HEK293T (cell line): ENCODE measurements around the gene SDHA.

Experiments
- CTCF ChIA-PET: fragments of 350-600 bp; formaldehyde crosslinking; extraction: SDS; loops from one replicate; lab custom pipeline; 2021; ENCODE audit warnings: antibody characterized with exemption, inconsistent platforms; lab: Yijun Ruan, JAX
- POLR2A ChIA-PET: fragments of 350-600 bp; formaldehyde crosslinking; extraction: SDS; loops from one replicate; lab custom pipeline; 2020; ENCODE audit warnings: antibody characterized with exemption, inconsistent platforms; lab: Yijun Ruan, JAX
- DNase-seq: peaks from one replicate; pipeline ENCODE4 v3.0.0; 2012; ENCODE audit warnings: mixed read lengths; ENCODE audit errors: extremely low spot score
- ARNT ChIP-seq: fragments of 450-650 bp; IDR thresholded peaks from 2 replicates; pipeline ENCODE4 v1.6.1; 2017; ENCODE audit warnings: mild to moderate bottlenecking
- BHLHE40 ChIP-seq: fragments of 450-650 bp; IDR thresholded peaks from 2 replicates; pipeline ENCODE4 v1.6.1; 2016; ENCODE audit warnings: mild to moderate bottlenecking, moderate library complexity, borderline replicate concordance
- CTBP1 ChIP-seq: fragments of 450-650 bp; IDR thresholded peaks from 2 replicates; pipeline ENCODE4 v1.6.1; 2016; ENCODE audit warnings: borderline replicate concordance
- ELF4 ChIP-seq: fragments of 450-650 bp; IDR thresholded peaks from 2 replicates; pipeline ENCODE4 v1.6.1; 2017; ENCODE audit warnings: antibody characterized with exemption
- FOXA1 ChIP-seq: fragments of 450-650 bp; IDR thresholded peaks from 2 replicates; pipeline ENCODE4 v1.6.1; 2016; ENCODE audit warnings: mild to moderate bottlenecking
- FOXK2 ChIP-seq: fragments of 450-650 bp; IDR thresholded peaks from 2 replicates; pipeline ENCODE4 v1.6.1; 2016; ENCODE audit warnings: mild to moderate bottlenecking
- FOXM1 ChIP-seq: fragments of 450-650 bp; IDR thresholded peaks from 2 replicates; pipeline ENCODE4 v1.6.1; 2017; ENCODE audit warnings: mild to moderate bottlenecking, borderline replicate concordance
- HDGF ChIP-seq: fragments of 450-650 bp; IDR thresholded peaks from 2 replicates; pipeline ENCODE4 v1.6.1; 2017; ENCODE audit warnings: antibody characterized with exemption, borderline replicate concordance
- L3MBTL2 ChIP-seq: fragments of 450-650 bp; conservative IDR thresholded peaks from 2 replicates; pipeline ENCODE4 v1.6.1; 2016; ENCODE audit warnings: mild to moderate bottlenecking
- LEF1 ChIP-seq: fragments of 450-650 bp; IDR thresholded peaks from 2 replicates; pipeline ENCODE4 v1.6.1; 2017; ENCODE audit warnings: mild to moderate bottlenecking, borderline replicate concordance
- NFRKB ChIP-seq: fragments of 450-650 bp; IDR thresholded peaks from 2 replicates; pipeline ENCODE4 v1.6.1; 2016; ENCODE audit warnings: mild to moderate bottlenecking, moderate library complexity
- SP1 ChIP-seq: fragments of 450-650 bp; IDR thresholded peaks from 2 replicates; pipeline ENCODE4 v1.6.1; 2017
- SUZ12 ChIP-seq: fragments of 450-650 bp; IDR thresholded peaks from 2 replicates; pipeline ENCODE4 v1.6.1; 2016; ENCODE audit warnings: mild to moderate bottlenecking
- TARDBP ChIP-seq: fragments of 450-650 bp; IDR thresholded peaks from 2 replicates; pipeline ENCODE4 v1.6.1; 2016
- ZNF384 ChIP-seq: fragments of 450-650 bp; IDR thresholded peaks from 2 replicates; pipeline ENCODE4 v1.6.1; 2016
- TF ChIP-seq, protein P1 (sequence below): fragments of 450-650 bp; IDR thresholded peaks from 2 replicates; pipeline ENCODE4 v1.6.1; 2016

Gene SDHA

DNA sequence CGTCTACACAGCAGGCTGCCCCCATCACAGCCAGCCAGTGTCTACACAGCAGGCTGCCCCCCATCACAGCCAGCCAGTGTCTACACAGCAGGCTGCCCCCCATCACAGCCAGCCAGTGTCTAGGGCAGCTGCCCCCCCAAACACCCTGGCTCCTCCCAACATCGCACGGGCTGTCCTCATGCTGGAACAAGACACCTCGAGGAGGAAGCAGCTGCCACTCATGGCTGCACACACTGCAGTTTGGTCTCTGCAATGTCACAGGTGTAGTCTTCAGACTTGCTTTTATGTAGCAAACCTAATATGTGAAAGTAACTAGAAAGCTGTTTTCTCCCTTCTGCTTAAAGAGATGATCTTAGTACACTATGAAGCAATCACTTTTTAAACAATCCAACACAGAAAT is 17.1 kb upstream of the SDHA start:
- ChIA-PET CTCF (interaction anchor here (3.2 kb wide), 1 partner anchor 12 kb away, joined by 9 read pairs; no protein-coding TSS in a partner anchor), POLR2A (interaction anchor here (0.9 kb wide), 1 partner anchor 17 kb away, joined by 3 read pairs; the partner anchor contains the start of genes CCDC127 and SDHA)
- no peak for DNase-seq
- TF ChIP-seq, protein P1, sequence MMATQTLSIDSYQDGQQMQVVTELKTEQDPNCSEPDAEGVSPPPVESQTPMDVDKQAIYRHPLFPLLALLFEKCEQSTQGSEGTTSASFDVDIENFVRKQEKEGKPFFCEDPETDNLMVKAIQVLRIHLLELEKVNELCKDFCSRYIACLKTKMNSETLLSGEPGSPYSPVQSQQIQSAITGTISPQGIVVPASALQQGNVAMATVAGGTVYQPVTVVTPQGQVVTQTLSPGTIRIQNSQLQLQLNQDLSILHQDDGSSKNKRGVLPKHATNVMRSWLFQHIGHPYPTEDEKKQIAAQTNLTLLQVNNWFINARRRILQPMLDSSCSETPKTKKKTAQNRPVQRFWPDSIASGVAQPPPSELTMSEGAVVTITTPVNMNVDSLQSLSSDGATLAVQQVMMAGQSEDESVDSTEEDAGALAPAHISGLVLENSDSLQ = peak; percentile 37; the same call in 1 of the 2 replicates
- TF ChIP-seq FOXK2 = no peak

DNA sequence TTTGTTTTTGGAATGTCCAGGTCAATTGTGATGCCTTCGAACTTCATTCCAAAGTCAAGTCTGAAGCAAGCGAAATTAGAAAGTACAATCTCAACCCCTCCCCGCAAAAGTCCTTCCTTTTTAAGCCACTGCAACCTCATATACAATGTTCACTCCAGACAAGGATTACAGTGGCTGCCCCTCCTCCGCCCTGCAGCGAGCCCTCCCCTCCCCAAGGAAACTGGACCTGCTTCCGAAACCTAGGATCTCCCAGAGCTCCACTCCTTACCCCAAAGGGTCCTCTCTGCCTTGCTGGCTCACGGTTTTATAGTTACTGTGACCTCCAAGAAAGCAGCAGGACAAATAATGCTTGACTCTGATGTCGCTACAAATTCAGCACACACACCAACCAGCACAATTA is 16.4 kb upstream of the SDHA start:
- ChIA-PET CTCF (interaction anchor here (3.2 kb wide), 1 partner anchor 13 kb away, joined by 9 read pairs; no protein-coding TSS in a partner anchor), POLR2A (no interaction called here)
- no peak for DNase-seq
- TF ChIP-seq NFRKB (no peak), SUZ12 (no peak), ELF4 (no peak), FOXK2 (no peak), TARDBP (no peak), LEF1 (no peak), CTBP1 (no peak), ARNT (no peak)

DNA sequence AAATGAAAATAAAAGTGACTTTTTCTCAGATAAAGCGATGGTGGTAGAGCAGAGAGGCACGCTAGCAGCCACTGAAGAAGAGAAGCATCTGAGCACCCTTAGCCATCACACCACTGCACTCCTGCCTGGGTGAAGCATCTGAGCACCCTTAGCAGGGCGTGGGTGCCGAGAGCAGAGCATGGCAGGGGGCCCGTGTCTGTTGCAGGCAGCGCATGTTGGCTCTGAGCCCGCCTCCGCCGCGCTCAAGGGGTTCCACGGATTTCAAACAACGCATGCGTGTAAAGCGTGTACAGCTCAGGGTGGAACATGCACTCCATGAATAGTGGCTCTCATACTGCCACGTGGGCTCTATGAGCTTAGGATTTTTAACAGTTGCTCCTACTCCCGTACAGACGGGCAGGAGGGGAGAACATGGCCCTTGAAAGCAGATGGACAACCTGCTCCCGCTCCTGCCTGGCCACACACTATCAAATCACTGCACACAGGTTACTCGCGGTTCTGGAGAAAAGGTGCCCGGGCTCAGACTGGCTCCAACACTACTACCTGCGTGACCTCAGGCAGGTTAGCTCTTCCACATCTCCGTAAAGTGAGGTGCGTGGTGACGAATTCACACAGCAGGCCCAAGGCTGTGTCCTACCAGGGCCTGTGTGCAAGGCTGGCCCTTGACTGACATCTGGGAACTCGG is 14.7 kb upstream of the SDHA start:
- CTCF ChIA-PET = no interaction called here
- no peak for TF ChIP-seq CTBP1
- TF ChIP-seq TARDBP = no peak
- no peak for TF ChIP-seq SUZ12
- no peak for TF ChIP-seq ZNF384
- no peak for TF ChIP-seq NFRKB
- no peak for TF ChIP-seq FOXM1
- TF ChIP-seq, protein P1 = no peak
- no peak for TF ChIP-seq FOXA1
- no peak for TF ChIP-seq ELF4
- TF ChIP-seq L3MBTL2 = no peak
- TF ChIP-seq BHLHE40 = no peak
- no peak for TF ChIP-seq SP1
- no peak for TF ChIP-seq HDGF
- no peak for TF ChIP-seq ARNT
- no peak for TF ChIP-seq FOXK2
- POLR2A ChIA-PET = interaction anchor here (2.0 kb wide), 1 partner anchor 15 kb away, joined by 9 read pairs; the partner anchor contains the start of genes CCDC127 and SDHA
- no peak for DNase-seq

DNA sequence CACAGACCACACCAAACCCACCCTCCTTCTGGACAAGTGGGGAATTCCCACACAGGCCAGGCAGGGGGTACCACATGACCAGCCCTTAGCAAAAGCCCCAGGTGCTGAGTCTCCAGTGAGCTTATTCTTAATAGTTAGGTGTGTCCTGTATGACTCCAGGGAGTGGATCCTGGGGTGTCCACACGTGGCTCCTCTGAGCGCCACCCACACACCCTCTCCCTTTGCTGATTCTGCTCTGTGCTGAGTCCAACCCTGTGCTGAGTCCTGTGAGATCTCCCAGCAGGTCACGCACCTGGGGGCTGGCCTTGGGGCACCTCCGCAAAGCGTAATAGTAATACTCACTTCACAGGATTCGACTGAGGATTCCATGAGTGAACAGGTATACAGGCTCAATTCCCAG is 14.1 kb upstream of the SDHA start:
- POLR2A ChIA-PET = interaction anchor here (2.0 kb wide), 1 partner anchor 14 kb away, joined by 9 read pairs; the partner anchor contains the start of genes CCDC127 and SDHA
- DNase-seq = no peak
- CTCF ChIA-PET = no interaction called here
- TF ChIP-seq ELF4 = no peak
- TF ChIP-seq FOXA1 = no peak
- TF ChIP-seq CTBP1 = no peak
- no peak for TF ChIP-seq SP1
- no peak for TF ChIP-seq TARDBP
- no peak for TF ChIP-seq ZNF384
- TF ChIP-seq, protein P1 = no peak
- no peak for TF ChIP-seq LEF1
- no peak for TF ChIP-seq FOXM1
- TF ChIP-seq L3MBTL2 = no peak
- TF ChIP-seq ARNT = no peak
- TF ChIP-seq FOXK2 = no peak
- TF ChIP-seq NFRKB = no peak
- no peak for TF ChIP-seq BHLHE40
- TF ChIP-seq HDGF = no peak
- TF ChIP-seq SUZ12 = no peak

DNA sequence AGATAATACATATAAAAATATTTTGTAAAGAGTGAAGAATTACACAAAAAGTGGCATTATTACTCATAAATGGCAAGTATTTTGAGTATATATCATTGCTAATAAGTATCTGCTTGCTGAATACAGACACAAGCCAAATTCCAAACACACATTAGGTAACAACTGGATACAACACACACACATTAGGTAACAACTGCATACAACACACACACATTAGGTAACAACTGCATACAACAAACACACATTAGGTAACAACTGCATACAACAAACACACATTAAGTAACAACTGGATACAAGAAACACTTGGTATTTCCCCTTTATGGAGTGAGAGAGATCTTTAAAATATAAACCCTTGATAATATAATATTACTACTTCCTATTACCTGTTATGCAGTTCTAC is 13.7 kb upstream of the SDHA start:
- CTCF ChIA-PET = interaction anchor here (1.4 kb wide), 1 partner anchor 16 kb away, joined by 5 read pairs; no protein-coding TSS in a partner anchor
- TF ChIP-seq FOXK2 (no peak), NFRKB (no peak), L3MBTL2 (no peak), ZNF384 (no peak), CTBP1 (no peak), ELF4 (no peak), FOXA1 (no peak), ARNT (no peak), LEF1 (no peak), HDGF (no peak), SP1 (no peak), FOXM1 (no peak), BHLHE40 (no peak), SUZ12 (no peak)
- TF ChIP-seq, protein P1 = no peak
- no peak for DNase-seq
- POLR2A ChIA-PET = interaction anchor here (2.0 kb wide), 1 partner anchor 14 kb away, joined by 9 read pairs; the partner anchor contains the start of genes CCDC127 and SDHA
